Fibroblast of lung (primary cell): ENCODE results near the gene NDRG3. TPM values are rescaled to one million over a fixed set of nuclear protein-coding genes. Genes with fewer than 3 reads are reported as not detected.

ENCODE experiments used
- DNase-seq, 2 donors: peaks; one replicate each; pipeline versions ENCODE4 v3.0.0 to v3.0.0-alpha.2; 2010; ENCODE audit warnings: low read depth in 2 of 2
- H2AFZ ChIP-seq: 2 replicates; pipeline ENCODE4 v1.5.1; 2012; ENCODE audit warnings: low read length, control low read depth, inconsistent platforms
- H3K27ac ChIP-seq: 2 replicates; pipeline ENCODE4 v1.5.1; 2011; ENCODE audit warnings: low read length, control low read depth; ENCODE audit not compliant: insufficient read depth
- H3K27me3 ChIP-seq: 2 replicates; pipeline ENCODE4 v1.5.1; 2011; ENCODE audit warnings: mild to moderate bottlenecking, low read length; ENCODE audit not compliant: control insufficient read depth, insufficient read depth
- H3K36me3 ChIP-seq: 2 replicates; pipeline ENCODE4 v1.5.1; 2011; ENCODE audit warnings: low read length; ENCODE audit not compliant: control insufficient read depth, insufficient read depth
- H3K4me1 ChIP-seq: 2 replicates; pipeline ENCODE4 v1.5.1; 2011; ENCODE audit warnings: low read length; ENCODE audit not compliant: control insufficient read depth, insufficient read depth; ENCODE audit errors: extremely low read depth
- H3K4me2 ChIP-seq: 2 replicates; pipeline ENCODE4 v1.5.1; 2011; ENCODE audit warnings: low read length, control low read depth; ENCODE audit not compliant: insufficient read depth; ENCODE audit errors: extremely low read depth
- H3K4me3 ChIP-seq, 4 experiments: fragments of 200-600 bp in 1 of 4; sonication (generic) in 1 of 4; replicated peaks in 1 of 4; 2 replicates each; pipeline ENCODE4 v1.5.1; 2011 to 2016; ENCODE audit warnings: low read length in 4 of 4, low read depth in 3 of 4, mild to moderate bottlenecking in 3 of 4, control low read depth in 2 of 4, inconsistent platforms in 1 of 4, mixed read lengths in 1 of 4; ENCODE audit not compliant: insufficient read depth in 1 of 4; ENCODE audit errors: control extremely low read depth in 1 of 4
- H3K79me2 ChIP-seq: 2 replicates; pipeline ENCODE4 v1.5.1; 2012; ENCODE audit warnings: mild to moderate bottlenecking, low read length, inconsistent platforms; ENCODE audit not compliant: control insufficient read depth, insufficient read depth
- H3K9ac ChIP-seq: 2 replicates; pipeline ENCODE4 v1.5.1; 2011; ENCODE audit warnings: mild to moderate bottlenecking, low read length, control low read depth; ENCODE audit not compliant: insufficient read depth
- H3K9me3 ChIP-seq: 2 replicates; pipeline ENCODE4 v1.5.1; 2012; ENCODE audit warnings: low read depth, low read length; ENCODE audit not compliant: control insufficient read depth, insufficient read depth
- H4K20me1 ChIP-seq: 2 replicates; pipeline ENCODE4 v1.5.1; 2011; ENCODE audit warnings: low read length; ENCODE audit not compliant: control insufficient read depth, insufficient read depth; ENCODE audit errors: extremely low read depth
- CTCF ChIP-seq, 2 donors: IDR thresholded peaks in 1 of 2; conservative IDR thresholded peaks in 1 of 2; 1 replicate in 1 of 2; 2 replicates in 1 of 2; pipeline ENCODE4 v1.5.1; 2011 to 2012; ENCODE audit warnings: low read length in 2 of 2, control low read depth in 1 of 2, inconsistent platforms in 1 of 2, low read depth in 1 of 2, mild to moderate bottlenecking in 1 of 2
- EZH2 ChIP-seq: IDR thresholded peaks from 2 replicates; pipeline ENCODE4 v1.5.1; 2012; ENCODE audit warnings: low read length, control low read depth, mild to moderate bottlenecking; ENCODE audit errors: missing control alignments
- polyA plus RNA-seq, 2 donors: library from polyadenylated mRNA; depleted of rRNA in 1 of 2; stranded (reverse) in 1 of 2; unstranded in 1 of 2; fragments of >200 nt; gene quantifications; 2 replicates each; pipeline ENCODE4 v1.2.1, GENCODE V29; 2011 to 2012; ENCODE audit warnings: missing spikeins in 1 of 2
- total RNA-seq: library from RNA; depleted of rRNA; stranded (reverse); fragments of >200 nt; gene quantifications from 2 replicates; pipeline ENCODE4 v1.2.1, GENCODE V29; 2014

Gene NDRG3
- total and polyA plus RNA-seq, 2 donors (not counting 1 experiment from before 2014, with no cell fraction given), result 37.8 TPM

GRCh38 chr20:36760647-36761046 lies 14.8 kb upstream of the NDRG3 start:
- Histone ChIP-seq H3K9me3 (no peaks in the 10 kb centered on the region), H3K9ac (no peak overlapping the region), H3K36me3 (peaks cover 4% of the 10 kb centered on the region), H2AFZ (no peak overlapping the region), H3K4me1 (no peaks in the 10 kb centered on the region), H4K20me1 (no peaks in the 10 kb centered on the region), H3K79me2 (no peaks in the 10 kb centered on the region), H3K4me2 (no peak overlapping the region), H3K27ac (no peak overlapping the region), H3K27me3 (no peaks in the 10 kb centered on the region), H3K4me3 (no peak overlapping the region)
- TF ChIP-seq CTCF (conservative IDR thresholded peaks at IDR 0.05 in 1 of 2, IDR thresholded peaks at IDR 0.05 in 1 of 2; ENCODE audit: low read depth in 1 of 2, low read length in 2 of 2) (no peak), EZH2 (no peak)
- DNase-seq, result no peak

- Histone ChIP-seq H4K20me1 (no peaks in the 10 kb centered on the region), H3K27me3 (no peaks in the 10 kb centered on the region), H3K4me2 (no peak overlapping the region), H3K9me3 (no peaks in the 10 kb centered on the region), H3K4me1 (peaks cover 3% of the 10 kb centered on the region), H3K4me3 (no peak overlapping the region), H3K36me3 (peaks cover 4% of the 10 kb centered on the region), H3K79me2 (no peaks in the 10 kb centered on the region), H3K9ac (no peak overlapping the region), H2AFZ (no peak overlapping the region), H3K27ac (no peak overlapping the region)
- TF ChIP-seq CTCF (conservative IDR thresholded peaks at IDR 0.05 in 1 of 2, IDR thresholded peaks at IDR 0.05 in 1 of 2; ENCODE audit: low read depth in 1 of 2, low read length in 2 of 2), result no peak
- DNase-seq, result no peak
These were observed 12.4 kb upstream of the NDRG3 start for GRCh38 chr20:36758276-36758675.

- H4K20me1 ChIP-seq, result no peaks in the 10 kb centered on the region
- H3K4me1 ChIP-seq, result peaks cover 3% of the 10 kb centered on the region
- H3K27ac ChIP-seq, result no peak overlapping the region
- no peak overlapping the region for H3K4me3 ChIP-seq
- no peak for TF ChIP-seq CTCF (conservative IDR thresholded peaks at IDR 0.05 in 1 of 2, IDR thresholded peaks at IDR 0.05 in 1 of 2; ENCODE audit: low read depth in 1 of 2, low read length in 2 of 2)
- no peak for TF ChIP-seq EZH2
- H3K9ac ChIP-seq, result no peak overlapping the region
- H3K9me3 ChIP-seq, result no peaks in the 10 kb centered on the region
- DNase-seq, result no peak
- H2AFZ ChIP-seq, result no peak overlapping the region
- H3K27me3 ChIP-seq, result no peaks in the 10 kb centered on the region
- H3K36me3 ChIP-seq, result peaks cover 4% of the 10 kb centered on the region
- H3K79me2 ChIP-seq, result no peaks in the 10 kb centered on the region
- H3K4me2 ChIP-seq, result no peak overlapping the region
These were observed 10.6 kb upstream of the NDRG3 start for GRCh38 chr20:36756496-36756895.
